DND-41 (cell line): ENCODE results near the gene DBNDD1.

Source experiments
- EZH2 ChIP-seq: IDR thresholded peaks from 3 replicates; pipeline ENCODE4 v1.6.1; 2012; ENCODE audit warnings: borderline replicate concordance, low read depth, mild to moderate bottlenecking, moderate library complexity, low read length, inconsistent platforms; ENCODE audit not compliant: severe bottlenecking
- TF ChIP-seq, protein P1 (sequence below): IDR thresholded peaks from 2 replicates; pipeline ENCODE4 v1.5.1; 2012; ENCODE audit warnings: borderline replicate concordance, low read length, moderate library complexity, mild to moderate bottlenecking; ENCODE audit not compliant: poor library complexity, severe bottlenecking; ENCODE audit errors: extremely low read depth

DNA sequence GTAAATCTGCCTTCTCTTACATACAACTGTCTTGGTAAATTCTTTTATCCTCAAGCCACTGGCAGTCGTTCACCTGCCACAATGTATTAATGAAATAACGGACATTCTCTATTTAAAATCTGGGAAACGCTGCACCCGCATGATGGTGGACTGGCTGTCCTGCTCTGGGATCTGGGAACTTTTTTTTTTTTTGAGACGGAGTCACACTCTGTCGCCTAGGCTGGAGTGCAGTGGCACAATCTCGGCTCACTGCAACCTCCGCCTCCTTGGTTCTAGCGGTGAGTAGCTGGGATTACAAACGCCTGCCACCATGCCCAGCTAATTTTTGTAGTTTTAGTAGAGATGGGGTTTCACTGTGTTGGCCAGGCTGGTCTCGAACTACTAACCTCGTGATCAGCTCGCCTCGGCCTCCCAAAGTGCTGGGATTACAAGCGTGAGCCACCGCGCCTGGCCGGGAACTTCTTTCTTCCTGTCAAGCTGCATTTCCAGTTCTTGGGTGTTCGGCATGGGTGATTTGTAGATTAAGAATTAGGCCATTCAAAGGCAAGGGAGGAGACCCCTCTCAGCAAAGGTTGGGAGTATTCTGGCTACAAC, 29.6 kb upstream of the DBNDD1 start:
- TF ChIP-seq, protein P1, sequence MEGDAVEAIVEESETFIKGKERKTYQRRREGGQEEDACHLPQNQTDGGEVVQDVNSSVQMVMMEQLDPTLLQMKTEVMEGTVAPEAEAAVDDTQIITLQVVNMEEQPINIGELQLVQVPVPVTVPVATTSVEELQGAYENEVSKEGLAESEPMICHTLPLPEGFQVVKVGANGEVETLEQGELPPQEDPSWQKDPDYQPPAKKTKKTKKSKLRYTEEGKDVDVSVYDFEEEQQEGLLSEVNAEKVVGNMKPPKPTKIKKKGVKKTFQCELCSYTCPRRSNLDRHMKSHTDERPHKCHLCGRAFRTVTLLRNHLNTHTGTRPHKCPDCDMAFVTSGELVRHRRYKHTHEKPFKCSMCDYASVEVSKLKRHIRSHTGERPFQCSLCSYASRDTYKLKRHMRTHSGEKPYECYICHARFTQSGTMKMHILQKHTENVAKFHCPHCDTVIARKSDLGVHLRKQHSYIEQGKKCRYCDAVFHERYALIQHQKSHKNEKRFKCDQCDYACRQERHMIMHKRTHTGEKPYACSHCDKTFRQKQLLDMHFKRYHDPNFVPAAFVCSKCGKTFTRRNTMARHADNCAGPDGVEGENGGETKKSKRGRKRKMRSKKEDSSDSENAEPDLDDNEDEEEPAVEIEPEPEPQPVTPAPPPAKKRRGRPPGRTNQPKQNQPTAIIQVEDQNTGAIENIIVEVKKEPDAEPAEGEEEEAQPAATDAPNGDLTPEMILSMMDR, result no peak
- no peak for TF ChIP-seq EZH2
